Neutrophil (primary cell): ENCODE results near the gene EPHA2.

Experiments used
- H3K27ac ChIP-seq: fragments of 200-600 bp; sonication (generic); 2 replicates; pipeline ENCODE4 v1.5.1; 2016; ENCODE audit warnings: mild to moderate bottlenecking, moderate library complexity
- H3K27me3 ChIP-seq: fragments of 200-600 bp; sonication (generic); 2 replicates; pipeline ENCODE4 v1.6.0; 2016; ENCODE audit warnings: mild to moderate bottlenecking
- H3K36me3 ChIP-seq: fragments of 200-600 bp; sonication (generic); 2 replicates; pipeline ENCODE4 v1.5.1; 2017
- H3K4me1 ChIP-seq, 2 experiments: fragments of 200-600 bp in 1 of 2; sonication (generic) in 1 of 2; 1 replicate in 1 of 2; 2 replicates in 1 of 2; pipeline versions ENCODE4 v1.5.1 to v1.6.1; 2013 to 2016; ENCODE audit warnings: low read depth in 1 of 2, low read length in 1 of 2, mild to moderate bottlenecking in 1 of 2, moderate library complexity in 1 of 2; ENCODE audit not compliant: control insufficient read depth in 1 of 2, insufficient read depth in 1 of 2
- H3K4me3 ChIP-seq, 2 experiments: fragments of 200-600 bp in 1 of 2; sonication (generic) in 1 of 2; 1 replicate in 1 of 2; 2 replicates in 1 of 2; pipeline ENCODE4 v1.5.1; 2013 to 2016; ENCODE audit warnings: low read depth in 1 of 2, low read length in 1 of 2, mild to moderate bottlenecking in 1 of 2, moderate library complexity in 1 of 2
- H3K9me3 ChIP-seq: fragments of 200-600 bp; sonication (generic); 2 replicates; pipeline ENCODE4 v1.5.1; 2016
- TF ChIP-seq, protein P1 (sequence below): fragments of 200-600 bp; sonication (generic); IDR thresholded peaks from 2 replicates; pipeline ENCODE4 v1.5.1; 2016; ENCODE audit warnings: antibody characterized with exemption

EPHA2 gene

DNA sequence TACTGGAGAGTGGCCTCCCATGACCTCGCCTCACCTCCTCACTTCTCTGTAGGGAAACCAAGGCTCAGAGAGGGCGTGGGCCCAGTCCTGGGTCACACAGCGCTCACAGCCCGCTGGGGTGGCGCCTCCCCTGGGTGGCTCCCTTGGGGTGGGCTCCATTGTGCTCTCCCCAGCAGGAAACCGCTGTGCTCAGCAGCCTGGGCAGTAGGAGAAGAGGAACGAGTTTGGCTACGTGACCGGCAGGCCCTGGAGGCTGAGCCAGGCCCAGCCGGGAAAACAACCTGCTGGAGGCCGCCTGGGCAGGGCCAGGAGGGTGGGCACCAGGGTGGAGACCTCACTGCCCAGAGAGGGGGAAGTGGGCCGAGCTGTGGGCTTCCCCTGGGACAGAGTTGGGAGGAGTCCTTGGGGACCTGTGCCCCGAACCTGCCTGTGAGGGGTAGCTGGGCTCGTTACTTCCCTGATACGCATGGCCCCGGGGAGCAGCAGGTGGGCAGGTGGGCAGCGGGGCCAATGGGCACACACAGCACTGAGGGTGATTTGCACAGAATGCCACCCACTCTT lies 67.4 kb downstream of the EPHA2 start:
- no peak overlapping the region for H3K4me3 ChIP-seq
- H3K27me3 ChIP-seq, result no peaks in the 10 kb centered on the region
- TF ChIP-seq, protein P1, sequence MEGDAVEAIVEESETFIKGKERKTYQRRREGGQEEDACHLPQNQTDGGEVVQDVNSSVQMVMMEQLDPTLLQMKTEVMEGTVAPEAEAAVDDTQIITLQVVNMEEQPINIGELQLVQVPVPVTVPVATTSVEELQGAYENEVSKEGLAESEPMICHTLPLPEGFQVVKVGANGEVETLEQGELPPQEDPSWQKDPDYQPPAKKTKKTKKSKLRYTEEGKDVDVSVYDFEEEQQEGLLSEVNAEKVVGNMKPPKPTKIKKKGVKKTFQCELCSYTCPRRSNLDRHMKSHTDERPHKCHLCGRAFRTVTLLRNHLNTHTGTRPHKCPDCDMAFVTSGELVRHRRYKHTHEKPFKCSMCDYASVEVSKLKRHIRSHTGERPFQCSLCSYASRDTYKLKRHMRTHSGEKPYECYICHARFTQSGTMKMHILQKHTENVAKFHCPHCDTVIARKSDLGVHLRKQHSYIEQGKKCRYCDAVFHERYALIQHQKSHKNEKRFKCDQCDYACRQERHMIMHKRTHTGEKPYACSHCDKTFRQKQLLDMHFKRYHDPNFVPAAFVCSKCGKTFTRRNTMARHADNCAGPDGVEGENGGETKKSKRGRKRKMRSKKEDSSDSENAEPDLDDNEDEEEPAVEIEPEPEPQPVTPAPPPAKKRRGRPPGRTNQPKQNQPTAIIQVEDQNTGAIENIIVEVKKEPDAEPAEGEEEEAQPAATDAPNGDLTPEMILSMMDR, result no peak
- no peaks in the 10 kb centered on the region for H3K36me3 ChIP-seq
- H3K4me1 ChIP-seq, result no peaks in the 10 kb centered on the region
- H3K9me3 ChIP-seq, result no peaks in the 10 kb centered on the region
- H3K27ac ChIP-seq, result no peak overlapping the region

DNA sequence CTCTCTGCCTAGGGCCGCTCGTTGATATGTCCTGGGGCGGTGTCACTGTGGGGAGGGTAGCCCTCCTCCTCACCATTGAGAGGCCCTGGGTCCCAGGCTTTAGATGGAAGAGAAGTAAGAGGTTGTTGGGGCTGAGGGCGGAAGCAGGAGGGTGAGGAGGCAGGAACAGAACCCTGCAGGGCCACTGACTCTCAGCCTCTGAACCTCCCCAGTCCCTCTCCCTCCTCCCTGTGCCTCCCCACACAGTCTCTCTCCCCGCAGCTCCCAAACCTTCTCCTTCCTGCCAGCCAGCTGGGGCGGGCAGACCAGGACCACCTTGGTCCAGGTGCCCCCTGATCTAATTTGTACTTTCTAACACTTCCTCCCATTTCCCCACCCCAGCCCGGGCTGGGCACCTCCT lies 68.1 kb downstream of the EPHA2 start:
- H3K36me3 ChIP-seq, result no peaks in the 10 kb centered on the region
- no peaks in the 10 kb centered on the region for H3K4me1 ChIP-seq
- TF ChIP-seq, protein P1, result no peak
- no peak overlapping the region for H3K4me3 ChIP-seq
- H3K27me3 ChIP-seq, result no peaks in the 10 kb centered on the region
- no peak overlapping the region for H3K27ac ChIP-seq
- no peaks in the 10 kb centered on the region for H3K9me3 ChIP-seq

DNA sequence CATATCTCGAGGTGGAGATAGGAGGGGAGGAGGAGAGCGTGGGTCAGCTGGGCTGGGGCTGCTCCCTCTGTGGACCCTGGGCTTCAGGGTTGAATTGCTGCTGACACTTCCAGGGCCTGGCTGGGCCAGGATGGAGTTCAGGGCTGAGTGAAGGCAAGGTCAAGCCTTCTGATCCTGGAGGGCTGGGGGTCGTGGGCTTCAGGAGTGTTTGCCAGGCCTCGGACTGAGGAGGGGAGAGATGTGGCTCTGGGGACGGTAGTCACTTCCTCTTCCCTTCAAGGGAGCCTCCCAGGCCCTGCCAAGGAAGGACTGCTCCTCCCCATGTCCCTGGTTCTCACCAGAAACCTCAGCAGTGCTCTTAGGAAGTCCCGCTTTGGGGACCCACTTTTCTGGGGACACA lies 70.3 kb downstream of the EPHA2 start:
- no peak overlapping the region for H3K27ac ChIP-seq
- TF ChIP-seq, protein P1, result no peak

DNA sequence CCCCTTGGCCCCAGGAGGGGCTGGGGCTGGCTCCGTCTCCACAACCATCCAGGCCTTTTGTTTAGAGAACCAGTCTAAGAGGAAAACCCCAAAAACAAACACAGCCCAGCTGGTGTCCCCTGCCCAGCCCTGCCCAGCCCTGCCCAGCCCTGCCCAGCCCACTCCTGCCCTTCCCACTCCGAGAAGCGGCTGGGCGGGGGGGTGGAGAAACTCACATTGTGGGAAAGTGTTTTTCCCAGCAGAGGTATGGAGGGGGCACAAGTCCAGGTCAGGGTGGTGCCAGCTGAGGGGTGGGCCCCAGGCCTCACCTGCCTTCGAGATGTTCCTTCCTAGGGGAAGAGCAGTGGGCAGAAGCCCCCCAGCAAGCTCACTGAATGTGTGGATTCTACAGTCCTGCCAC lies 72.4 kb downstream of the EPHA2 start:
- Histone ChIP-seq H3K4me1 (no peaks in the 10 kb centered on the region), H3K9me3 (no peaks in the 10 kb centered on the region), H3K4me3 (no peak overlapping the region), H3K27me3 (no peaks in the 10 kb centered on the region), H3K27ac (no peak overlapping the region), H3K36me3 (no peaks in the 10 kb centered on the region)
- TF ChIP-seq, protein P1, result no peak

More for the DNA sequence above, 70.3 kb downstream of the EPHA2 start:
- Histone ChIP-seq H3K4me3 (no peak overlapping the region), H3K9me3 (no peaks in the 10 kb centered on the region), H3K36me3 (no peaks in the 10 kb centered on the region), H3K4me1 (no peaks in the 10 kb centered on the region), H3K27me3 (no peaks in the 10 kb centered on the region)

DNA sequence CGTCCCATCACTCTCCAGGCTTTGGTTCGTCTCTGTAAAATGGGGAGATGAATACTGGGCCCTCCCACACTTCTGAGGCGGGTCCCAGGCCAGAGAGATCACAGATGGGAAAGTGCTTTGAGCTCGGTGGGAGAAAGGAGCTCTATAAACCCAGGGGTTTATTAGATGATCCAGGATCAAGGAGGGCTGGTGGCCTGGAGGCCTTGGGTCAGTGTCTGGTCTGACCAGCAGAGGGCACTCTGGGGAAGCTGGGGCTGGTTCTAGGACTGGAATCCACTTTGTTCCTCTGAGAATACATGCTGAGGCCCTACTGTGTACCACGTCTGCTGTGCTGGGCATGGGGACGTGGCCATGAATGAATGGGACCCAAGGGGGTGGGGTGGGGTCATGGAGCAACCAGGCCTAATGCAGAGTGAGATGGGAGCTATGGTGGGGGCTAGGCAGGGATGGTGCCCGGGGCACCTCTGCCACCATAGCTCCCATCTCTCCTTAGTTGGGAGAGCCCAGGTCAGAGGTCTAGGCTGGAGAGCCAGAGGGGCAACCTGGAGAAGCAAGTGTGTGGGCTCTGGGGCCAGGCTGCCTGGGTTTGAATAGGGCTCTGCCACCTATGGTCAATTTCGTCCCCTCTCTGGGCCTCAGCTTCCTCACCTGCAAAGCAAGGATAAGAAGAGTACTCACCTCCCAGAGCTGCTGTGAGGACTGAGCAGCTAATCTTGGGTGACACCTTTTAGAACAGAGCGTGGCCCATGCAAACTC lies 73.4 kb downstream of the EPHA2 start:
- TF ChIP-seq, protein P1, result peak; percentile 29
- Histone ChIP-seq H3K9me3 (no peaks in the 10 kb centered on the region), H3K36me3 (no peaks in the 10 kb centered on the region), H3K4me3 (no peak overlapping the region), H3K27ac (no peak overlapping the region), H3K27me3 (no peaks in the 10 kb centered on the region), H3K4me1 (no peaks in the 10 kb centered on the region)
